Fibroblast of mammary gland (primary cell): ENCODE results near the gene SERPINA10.

Source experiments
- DNase-seq: peaks from one replicate; pipeline ENCODE4 v3.0.0-alpha.2; 2010; ENCODE audit warnings: low read depth
- H3K4me3 ChIP-seq: 2 replicates; pipeline ENCODE4 v1.5.1; 2011; ENCODE audit warnings: low read depth, mild to moderate bottlenecking, low read length, moderate library complexity; ENCODE audit not compliant: control insufficient read depth
- TF ChIP-seq, protein P1 (sequence below): conservative IDR thresholded peaks from 2 replicates; pipeline ENCODE4 v1.5.1; 2011; ENCODE audit warnings: low read depth, low read length, inconsistent platforms; ENCODE audit not compliant: control insufficient read depth, insufficient read depth

The SERPINA10 gene, protein sequence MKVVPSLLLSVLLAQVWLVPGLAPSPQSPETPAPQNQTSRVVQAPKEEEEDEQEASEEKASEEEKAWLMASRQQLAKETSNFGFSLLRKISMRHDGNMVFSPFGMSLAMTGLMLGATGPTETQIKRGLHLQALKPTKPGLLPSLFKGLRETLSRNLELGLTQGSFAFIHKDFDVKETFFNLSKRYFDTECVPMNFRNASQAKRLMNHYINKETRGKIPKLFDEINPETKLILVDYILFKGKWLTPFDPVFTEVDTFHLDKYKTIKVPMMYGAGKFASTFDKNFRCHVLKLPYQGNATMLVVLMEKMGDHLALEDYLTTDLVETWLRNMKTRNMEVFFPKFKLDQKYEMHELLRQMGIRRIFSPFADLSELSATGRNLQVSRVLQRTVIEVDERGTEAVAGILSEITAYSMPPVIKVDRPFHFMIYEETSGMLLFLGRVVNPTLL

DNA sequence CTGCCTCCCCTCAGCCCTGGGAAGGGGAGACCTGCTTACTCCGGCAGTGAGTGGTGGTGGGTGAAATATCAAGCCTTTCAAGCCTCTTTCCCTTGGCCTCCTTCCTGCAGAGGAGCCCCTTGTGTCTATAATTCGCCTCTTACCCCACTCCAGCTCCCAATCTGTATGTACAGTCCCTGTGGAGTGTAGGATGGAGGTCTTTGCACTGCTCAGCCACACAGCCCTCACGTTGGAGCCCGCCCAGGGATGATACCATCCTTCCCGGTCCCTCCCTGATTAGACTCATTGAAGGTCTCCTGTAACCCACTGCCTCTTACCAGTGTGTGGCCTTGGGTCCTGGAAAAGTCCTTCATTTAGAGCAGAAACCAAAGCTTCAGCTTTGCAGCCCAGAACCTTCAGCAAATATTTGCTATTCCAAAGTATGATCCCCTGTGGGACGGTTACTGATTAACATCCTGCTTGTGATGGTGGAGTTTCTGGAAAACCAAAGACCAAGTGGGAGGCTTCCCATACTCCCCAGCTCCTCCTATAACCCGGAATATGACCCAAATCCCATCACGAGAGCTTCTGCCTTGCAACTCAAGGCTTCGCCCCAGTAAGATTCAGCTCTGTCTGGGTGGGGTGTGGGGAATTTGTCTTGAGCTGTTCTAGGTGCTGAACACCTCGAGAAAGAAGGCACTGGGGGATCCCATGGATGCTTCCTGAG lies at the start of gene SERPINA10:
Gene SERPINA10 (minus strand): TSS at position 397 of the 706 bp plus-strand sequence. CDS start 2,675 bp downstream, outside the sequence.
- DNase-seq = no peak
- no peak within 1 kb of the TSS for H3K4me3 ChIP-seq
- TF ChIP-seq, protein P1, sequence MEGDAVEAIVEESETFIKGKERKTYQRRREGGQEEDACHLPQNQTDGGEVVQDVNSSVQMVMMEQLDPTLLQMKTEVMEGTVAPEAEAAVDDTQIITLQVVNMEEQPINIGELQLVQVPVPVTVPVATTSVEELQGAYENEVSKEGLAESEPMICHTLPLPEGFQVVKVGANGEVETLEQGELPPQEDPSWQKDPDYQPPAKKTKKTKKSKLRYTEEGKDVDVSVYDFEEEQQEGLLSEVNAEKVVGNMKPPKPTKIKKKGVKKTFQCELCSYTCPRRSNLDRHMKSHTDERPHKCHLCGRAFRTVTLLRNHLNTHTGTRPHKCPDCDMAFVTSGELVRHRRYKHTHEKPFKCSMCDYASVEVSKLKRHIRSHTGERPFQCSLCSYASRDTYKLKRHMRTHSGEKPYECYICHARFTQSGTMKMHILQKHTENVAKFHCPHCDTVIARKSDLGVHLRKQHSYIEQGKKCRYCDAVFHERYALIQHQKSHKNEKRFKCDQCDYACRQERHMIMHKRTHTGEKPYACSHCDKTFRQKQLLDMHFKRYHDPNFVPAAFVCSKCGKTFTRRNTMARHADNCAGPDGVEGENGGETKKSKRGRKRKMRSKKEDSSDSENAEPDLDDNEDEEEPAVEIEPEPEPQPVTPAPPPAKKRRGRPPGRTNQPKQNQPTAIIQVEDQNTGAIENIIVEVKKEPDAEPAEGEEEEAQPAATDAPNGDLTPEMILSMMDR = no peak

GRCh38 chr14:94342334-94342934 lies 49.4 kb upstream of the SERPINA10 start:
- peak; percentile 100 for DNase-seq
- TF ChIP-seq, protein P1 = no peak
- no peak overlapping the region for H3K4me3 ChIP-seq

DNA sequence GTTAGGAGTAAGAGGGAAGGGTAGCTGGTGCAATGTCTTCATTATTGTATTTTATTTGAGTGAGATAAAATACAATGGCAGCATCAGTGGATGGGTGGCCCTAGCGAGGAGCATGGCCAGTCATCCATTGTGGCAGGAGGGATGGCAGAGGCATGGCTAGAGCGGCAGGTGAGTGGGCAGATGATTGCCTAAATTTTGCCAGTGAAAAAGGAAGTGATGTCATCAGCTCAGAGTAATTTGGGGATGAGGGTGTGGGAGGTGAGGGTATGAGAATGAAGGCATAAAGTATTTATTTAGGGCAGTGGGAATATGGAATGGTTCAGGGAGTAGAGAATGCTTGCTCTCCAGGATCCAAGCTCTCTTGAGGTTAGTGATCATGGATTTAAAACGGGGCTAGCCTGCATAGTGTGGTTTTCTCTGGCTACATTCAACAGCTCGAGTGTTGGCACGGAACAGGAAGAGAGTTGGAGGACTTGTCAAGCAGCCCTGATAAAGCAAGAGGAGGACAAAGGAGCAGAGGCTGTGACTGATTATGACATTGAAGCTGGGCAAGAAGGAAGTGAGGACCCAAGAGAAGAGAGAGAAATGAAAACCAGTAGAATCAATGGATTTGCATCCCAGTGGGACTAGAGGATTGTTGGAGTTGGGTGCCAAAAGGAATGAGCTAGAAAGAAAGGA lies 48.7 kb upstream of the SERPINA10 start:
- no peak for DNase-seq
- H3K4me3 ChIP-seq = no peak overlapping the region
- TF ChIP-seq, protein P1 = no peak

GRCh38 chr14:94340533-94340932 lies 47.5 kb upstream of the SERPINA10 start:
- TF ChIP-seq, protein P1 = no peak
- no peak overlapping the region for H3K4me3 ChIP-seq
- DNase-seq = no peak

GRCh38 chr14:94338023-94338422 lies 45.0 kb upstream of the SERPINA10 start:
- H3K4me3 ChIP-seq = no peak overlapping the region
- TF ChIP-seq, protein P1 = no peak
- DNase-seq = no peak

DNA sequence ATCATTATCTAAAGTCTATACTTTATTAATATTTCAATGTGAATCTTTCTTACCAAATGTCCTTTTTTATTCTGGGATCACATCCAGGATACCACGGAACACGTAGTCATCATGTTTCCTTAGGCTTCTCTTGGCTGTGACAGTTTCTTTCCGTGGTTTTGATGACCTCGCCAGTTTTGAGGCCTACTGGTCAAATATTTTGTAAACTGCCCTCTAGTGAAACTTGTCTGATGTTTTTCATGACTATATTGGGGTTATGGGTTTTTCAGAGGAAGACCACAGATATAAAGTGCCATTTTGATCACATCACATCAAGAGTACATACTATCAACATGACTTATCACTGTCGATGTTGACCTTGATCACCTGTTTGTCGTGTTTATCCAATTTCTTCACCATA lies 44.2 kb upstream of the SERPINA10 start:
- no peak overlapping the region for H3K4me3 ChIP-seq
- peak; percentile 81 for DNase-seq
- TF ChIP-seq, protein P1 = peak; percentile 1
